Muscle of leg (tissue), 11 donors: ENCODE results near the gene INPP5A. TPM values are rescaled to one million over a fixed set of nuclear protein-coding genes. Genes with fewer than 3 reads are reported as not detected.

Experiments used
- DNase-seq: peaks from one replicate; pipeline ENCODE4 v3.0.0; 2013
- H3K27ac ChIP-seq: one replicate; pipeline ENCODE4 v1.5.1; 2013; ENCODE audit warnings: mild to moderate bottlenecking, low read length, control low read depth
- H3K27me3 ChIP-seq: one replicate; pipeline ENCODE4 v1.6.1; 2013; ENCODE audit warnings: low read length; ENCODE audit not compliant: control insufficient read depth, insufficient read depth
- H3K36me3 ChIP-seq: one replicate; pipeline ENCODE4 v1.6.1; 2013; ENCODE audit warnings: low read length; ENCODE audit not compliant: control insufficient read depth, insufficient read depth
- H3K4me1 ChIP-seq: one replicate; pipeline ENCODE4 v1.6.1; 2013; ENCODE audit warnings: low read length; ENCODE audit not compliant: control insufficient read depth, insufficient read depth
- H3K4me3 ChIP-seq: one replicate; pipeline ENCODE4 v1.5.1; 2013; ENCODE audit warnings: low read length, control low read depth
- H3K9me3 ChIP-seq: replicated peaks from 2 replicates; pipeline ENCODE4 v1.6.1; 2013; ENCODE audit warnings: low read depth, low read length; ENCODE audit not compliant: control insufficient read depth
- WGBS: methylation state at CpG from one replicate; pipeline ENCODE4 v1.1.5; 2013; ENCODE audit warnings: missing lambda C conversion rate; ENCODE audit not compliant: insufficient coverage; 5-methylcytosine and 5-hydroxymethylcytosine counted together
- polyA plus RNA-seq, 8 donors: library from polyadenylated mRNA; unstranded; fragments of 120-200 nt; gene quantifications; one replicate each; pipeline versions ENCODE4 v1.2.1 to v1.2.3, GENCODE V29; 2013; ENCODE audit warnings: inconsistent platforms in 1 of 8, low replicate concordance in 1 of 8; ENCODE audit not compliant: insufficient read length in 8 of 8, insufficient read depth in 1 of 8
- total RNA-seq: library from RNA; stranded (reverse); fragments of 120-200 nt; gene quantifications from one replicate; pipeline ENCODE4 v1.2.4, GENCODE V29; 2013

Gene INPP5A
- total and polyA plus RNA-seq, 9 donors = 34.1 to 56.2 (median 44.7) TPM

DNA sequence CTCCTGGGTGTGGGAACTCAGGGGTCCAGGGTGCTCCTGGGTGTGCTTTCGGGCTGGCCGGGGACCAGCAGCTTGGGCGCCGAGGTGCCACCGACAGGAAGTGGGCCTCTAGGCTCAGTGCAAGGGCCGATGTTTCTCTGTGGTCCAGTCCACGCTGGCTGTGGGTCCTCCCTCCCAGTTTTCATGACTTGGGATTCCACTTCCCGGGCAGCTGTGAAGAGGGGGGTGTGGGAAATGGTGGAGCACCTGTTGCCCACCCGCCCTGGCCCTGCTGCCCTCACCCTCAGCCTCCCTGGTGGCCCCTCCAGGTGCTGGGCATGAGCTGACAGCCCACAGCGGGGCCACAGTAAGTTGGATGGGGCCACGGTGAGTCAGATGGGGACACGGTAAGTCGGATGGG, 189.8 kb downstream of the INPP5A start:
- DNase-seq = no peak
- H3K27ac ChIP-seq = no peak overlapping the region
- no peak overlapping the region for H3K4me3 ChIP-seq
- H3K4me1 ChIP-seq = peaks cover 19% of the 10 kb centered on the region
- H3K9me3 ChIP-seq = no peaks in the 10 kb centered on the region
- peaks cover 27% of the 10 kb centered on the region for H3K36me3 ChIP-seq
- H3K27me3 ChIP-seq = no peaks in the 10 kb centered on the region
- 93% methylated on average over 11 of the region's 13 CpGs for WGBS

- WGBS = 78% methylated on average over 15 of the region's 19 CpGs
- Histone ChIP-seq H3K27ac (no peak overlapping the region), H3K27me3 (no peaks in the 10 kb centered on the region), H3K9me3 (no peaks in the 10 kb centered on the region), H3K4me3 (no peak overlapping the region), H3K4me1 (peaks cover 10% of the 10 kb centered on the region), H3K36me3 (peaks cover 27% of the 10 kb centered on the region)
- no peak for DNase-seq
Observed at GRCh38 chr10:132728321-132728720, 190.7 kb downstream of the INPP5A start.

DNA sequence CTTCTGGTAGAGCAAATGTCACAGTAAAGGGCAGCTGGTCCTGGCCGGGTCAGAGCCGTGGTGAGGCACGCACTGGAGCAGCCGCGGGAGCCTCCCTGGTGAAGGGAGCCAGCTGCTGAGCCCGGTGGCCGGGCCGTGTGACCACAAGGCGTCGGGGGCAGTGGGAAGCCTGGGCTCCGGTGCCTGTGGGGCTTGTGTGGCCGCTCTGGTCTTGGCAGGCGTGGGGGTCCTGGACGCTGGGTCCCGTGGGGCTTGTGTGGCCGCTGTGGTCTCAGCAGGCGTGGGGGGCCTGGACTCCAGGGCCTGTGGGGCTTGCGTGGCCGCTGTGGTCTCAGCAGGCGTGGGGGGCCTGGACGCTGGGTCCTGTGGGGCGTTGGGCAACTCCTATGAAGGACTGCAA, 191.2 kb downstream of the INPP5A start:
- Histone ChIP-seq H3K36me3 (peaks cover 29% of the 10 kb centered on the region), H3K27me3 (no peaks in the 10 kb centered on the region), H3K27ac (no peak overlapping the region), H3K9me3 (no peaks in the 10 kb centered on the region), H3K4me3 (no peak overlapping the region), H3K4me1 (peaks cover 6% of the 10 kb centered on the region)
- DNase-seq = no peak
- WGBS = 86% methylated on average over 22 of the region's 22 CpGs

DNA sequence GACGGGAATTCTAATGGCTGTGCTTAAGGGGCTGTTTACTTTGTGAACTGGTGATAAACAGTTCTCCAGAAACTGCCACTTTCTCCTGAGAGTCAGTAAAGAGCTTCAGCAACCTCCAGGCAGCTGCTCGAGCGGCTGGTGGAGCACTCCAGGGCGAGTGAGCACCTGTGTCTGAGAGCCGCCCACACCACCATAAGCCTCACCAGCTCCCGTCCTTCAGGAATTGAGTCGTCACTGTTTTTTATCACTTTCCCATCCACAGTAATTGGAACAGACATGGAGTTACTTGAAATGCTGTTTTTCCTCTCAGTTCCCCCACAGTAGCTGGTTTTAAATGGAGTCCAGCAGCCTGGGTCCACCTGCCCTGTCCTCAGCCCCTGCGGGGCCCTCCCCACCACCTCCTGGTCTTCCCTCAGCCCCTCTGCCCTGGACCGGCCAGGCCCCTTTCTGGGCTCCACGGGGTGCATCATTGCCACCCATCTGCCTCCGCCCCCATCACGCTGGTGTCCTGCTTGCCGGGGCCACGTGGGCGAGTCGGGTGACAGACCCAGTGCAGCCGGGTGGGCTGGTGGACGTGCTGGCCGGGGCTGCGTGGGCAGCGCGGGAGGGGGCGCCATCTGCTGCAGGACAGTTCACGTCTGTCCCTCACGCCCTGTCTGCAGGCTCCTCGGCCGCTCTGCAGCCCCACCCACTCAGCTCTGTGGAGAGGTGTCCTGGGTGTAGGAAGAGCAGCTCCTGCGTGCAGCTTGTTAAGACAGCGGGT, 192.4 kb downstream of the INPP5A start:
- Histone ChIP-seq H3K4me1 (no peaks in the 10 kb centered on the region), H3K9me3 (no peaks in the 10 kb centered on the region), H3K36me3 (peaks cover 32% of the 10 kb centered on the region), H3K27ac (no peak overlapping the region), H3K27me3 (no peaks in the 10 kb centered on the region), H3K4me3 (no peak overlapping the region)
- no peak for DNase-seq
- 70% methylated on average over 14 of the region's 29 CpGs for whole genome bisulfite sequencing

GRCh38 chr10:132730573-132730953, 193.0 kb downstream of the INPP5A start:
- Histone ChIP-seq H3K27me3 (no peaks in the 10 kb centered on the region), H3K4me1 (no peaks in the 10 kb centered on the region), H3K36me3 (peaks cover 30% of the 10 kb centered on the region), H3K4me3 (no peak overlapping the region), H3K27ac (no peak overlapping the region), H3K9me3 (no peaks in the 10 kb centered on the region)
- 86% methylated on average over 12 of the region's 15 CpGs for WGBS
- no peak for DNase-seq

- H3K36me3 ChIP-seq = peaks cover 28% of the 10 kb centered on the region
- no peak overlapping the region for H3K4me3 ChIP-seq
- no peak for DNase-seq
- no peaks in the 10 kb centered on the region for H3K9me3 ChIP-seq
- H3K27me3 ChIP-seq = no peaks in the 10 kb centered on the region
- no peaks in the 10 kb centered on the region for H3K4me1 ChIP-seq
- no peak overlapping the region for H3K27ac ChIP-seq
- WGBS = 88% methylated on average over 19 of the region's 20 CpGs
Observed at GRCh38 chr10:132732518-132732917, 194.9 kb downstream of the INPP5A start.

DNA sequence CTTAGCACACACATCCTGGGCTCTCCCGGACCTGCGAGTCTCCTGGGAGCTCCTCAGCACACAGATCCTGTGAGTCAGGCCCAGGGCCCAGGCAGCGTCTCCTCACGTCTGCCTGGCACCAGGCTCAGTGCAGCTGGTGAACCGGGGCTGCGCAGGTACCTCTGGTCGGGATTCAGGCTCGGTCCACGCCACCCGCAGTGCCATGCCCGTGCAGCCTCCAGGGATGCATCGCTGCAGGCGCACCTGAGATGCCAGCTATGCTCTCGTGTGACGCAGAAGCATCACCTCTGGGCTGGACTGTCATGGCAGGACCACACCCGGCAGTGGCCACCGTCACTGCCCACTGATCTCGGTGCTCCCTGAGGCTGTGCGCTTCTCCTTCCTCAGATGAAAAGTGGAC, 196.3 kb downstream of the INPP5A start:
- WGBS = 89% methylated on average over 19 of the region's 19 CpGs
- H3K9me3 ChIP-seq = no peaks in the 10 kb centered on the region
- peaks cover 19% of the 10 kb centered on the region for H3K36me3 ChIP-seq
- no peak overlapping the region for H3K4me3 ChIP-seq
- no peaks in the 10 kb centered on the region for H3K27me3 ChIP-seq
- DNase-seq = no peak
- peaks cover 3% of the 10 kb centered on the region for H3K4me1 ChIP-seq
- no peak overlapping the region for H3K27ac ChIP-seq

- no peak for DNase-seq
- 80% methylated on average over 17 of the region's 19 CpGs for WGBS
- H3K36me3 ChIP-seq = peaks cover 19% of the 10 kb centered on the region
Observed at GRCh38 chr10:132735341-132735775, 197.8 kb downstream of the INPP5A start.

DNA sequence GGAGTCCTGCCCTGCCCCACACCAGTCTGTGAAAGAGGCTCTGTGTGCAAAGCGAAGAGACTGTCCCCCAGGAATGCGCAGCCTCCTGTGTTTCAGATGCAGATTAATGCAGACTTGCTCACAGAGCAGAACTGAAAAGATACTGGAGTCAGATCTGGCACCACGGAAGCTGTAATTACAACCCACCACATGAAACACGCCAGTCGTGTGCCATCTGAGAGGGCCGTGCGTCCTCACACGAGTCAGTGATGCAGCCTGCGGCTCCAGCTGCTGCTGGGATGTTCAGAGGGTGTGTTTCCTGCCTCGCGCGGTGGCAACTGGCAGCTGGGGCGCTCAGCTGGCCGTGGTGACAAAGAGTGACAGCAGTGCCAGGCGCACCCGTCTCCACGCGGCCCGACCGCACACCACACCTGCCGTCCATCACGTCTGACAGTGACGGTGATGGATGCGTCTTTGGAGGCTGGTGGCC, 198.4 kb downstream of the INPP5A start:
- no peak overlapping the region for H3K4me3 ChIP-seq
- 79% methylated on average over 8 of the region's 24 CpGs for WGBS
- DNase-seq = no peak

More at GRCh38 chr10:132735341-132735775, 197.8 kb downstream of the INPP5A start:
- Histone ChIP-seq H3K4me1 (peaks cover 11% of the 10 kb centered on the region), H3K27me3 (no peaks in the 10 kb centered on the region), H3K27ac (no peak overlapping the region), H3K9me3 (no peaks in the 10 kb centered on the region), H3K4me3 (no peak overlapping the region)

GRCh38 chr10:132737390-132738048, 199.9 kb downstream of the INPP5A start:
- Histone ChIP-seq H3K27me3 (no peaks in the 10 kb centered on the region), H3K36me3 (peaks cover 27% of the 10 kb centered on the region), H3K27ac (no peak overlapping the region), H3K4me1 (peaks cover 14% of the 10 kb centered on the region), H3K9me3 (no peaks in the 10 kb centered on the region), H3K4me3 (no peak overlapping the region)
- DNase-seq = no peak
- 72% methylated on average over 7 of the region's 16 CpGs for WGBS

More for the DNA sequence above, 198.4 kb downstream of the INPP5A start:
- no peaks in the 10 kb centered on the region for H3K27me3 ChIP-seq
- H3K9me3 ChIP-seq = no peaks in the 10 kb centered on the region
- peaks cover 11% of the 10 kb centered on the region for H3K4me1 ChIP-seq
- no peak overlapping the region for H3K27ac ChIP-seq
- H3K36me3 ChIP-seq = peaks cover 19% of the 10 kb centered on the region
